ACC112 (cell line): ENCODE data around the gene TAS2R16.

Experiments
- H2AFZ ChIP-seq: fragments of 200-600 bp; sonication (generic); one replicate; pipeline ENCODE4 v1.6.0; 2017; ENCODE audit warnings: antibody characterized with exemption, low read length; ENCODE audit not compliant: unreplicated experiment
- H3K27ac ChIP-seq: fragments of 200-600 bp; sonication (generic); 2 replicates; pipeline ENCODE4 v1.5.1; 2014; ENCODE audit warnings: low read depth, mild to moderate bottlenecking, antibody characterized with exemption, low read length, moderate library complexity
- H3K27me3 ChIP-seq: fragments of 200-600 bp; sonication (generic); 2 replicates; pipeline ENCODE4 v1.6.1; 2014; ENCODE audit warnings: mild to moderate bottlenecking, antibody characterized with exemption, low read length, moderate library complexity, mixed read lengths; ENCODE audit not compliant: insufficient read depth
- H3K36me3 ChIP-seq: fragments of 200-600 bp; sonication (generic); 2 replicates; pipeline ENCODE4 v1.6.1; 2016; ENCODE audit warnings: mild to moderate bottlenecking, antibody characterized with exemption, low read length, moderate library complexity, mixed read lengths; ENCODE audit not compliant: insufficient read depth
- H3K4me1 ChIP-seq: fragments of 200-600 bp; sonication (generic); one replicate; pipeline ENCODE4 v1.6.1; 2016; ENCODE audit warnings: low read length, mixed read lengths; ENCODE audit not compliant: insufficient read depth, unreplicated experiment, control insufficient read depth
- H3K4me3 ChIP-seq: fragments of 200-600 bp; sonication (generic); 2 replicates; pipeline ENCODE4 v1.5.1; 2014; ENCODE audit warnings: mild to moderate bottlenecking, low read depth, low read length
- H3K79me2 ChIP-seq: fragments of 200-600 bp; sonication (generic); one replicate; pipeline ENCODE4 v1.6.0; 2016; ENCODE audit warnings: low read length; ENCODE audit not compliant: control insufficient read depth, unreplicated experiment, insufficient read depth

Gene TAS2R16

GRCh38 chr7:122995600-122995999, at the start of gene TAS2R16:
Gene TAS2R16 (minus strand): TSS chr7:122995700. CDS start chr7:122995634, 66 bp downstream.
- peak within 1 kb of the TSS; percentile 30; the same call in 1 of the 2 replicates for H3K4me3 ChIP-seq
- peaks cover 4% of the 10 kb centered on the region for H3K4me1 ChIP-seq
- no peaks in the 10 kb centered on the region for H3K27me3 ChIP-seq
- no peak within 1 kb of the TSS for H3K27ac ChIP-seq
- H2AFZ ChIP-seq, result peak within 1 kb of the TSS; percentile 2
- no peaks in the 10 kb centered on the region for H3K36me3 ChIP-seq
- no peaks in the 10 kb centered on the region for H3K79me2 ChIP-seq

GRCh38 chr7:123043642-123044041, 48.1 kb upstream of the TAS2R16 start:
- Histone ChIP-seq H3K4me3 (no peak overlapping the region), H3K36me3 (no peaks in the 10 kb centered on the region), H2AFZ (no peak overlapping the region)

GRCh38 chr7:123041101-123041500, 45.6 kb upstream of the TAS2R16 start:
- no peaks in the 10 kb centered on the region for H3K27me3 ChIP-seq
- peak overlapping the region; percentile 48; the same call in 1 of the 2 replicates for H3K4me3 ChIP-seq
- no peaks in the 10 kb centered on the region for H3K36me3 ChIP-seq
- peaks cover 8% of the 10 kb centered on the region for H3K4me1 ChIP-seq
- peak overlapping the region; percentile 58 for H3K27ac ChIP-seq
- H3K79me2 ChIP-seq, result no peaks in the 10 kb centered on the region
- peak overlapping the region; percentile 51 for H2AFZ ChIP-seq

More at GRCh38 chr7:123043642-123044041, 48.1 kb upstream of the TAS2R16 start:
- H3K27ac ChIP-seq, result no peak overlapping the region
- H3K4me1 ChIP-seq, result peaks cover 8% of the 10 kb centered on the region
- H3K27me3 ChIP-seq, result no peaks in the 10 kb centered on the region
- H3K79me2 ChIP-seq, result no peaks in the 10 kb centered on the region

GRCh38 chr7:123039269-123039668, 43.8 kb upstream of the TAS2R16 start:
- Histone ChIP-seq H3K4me3 (no peak overlapping the region), H3K27ac (no peak overlapping the region), H3K36me3 (no peaks in the 10 kb centered on the region), H3K79me2 (no peaks in the 10 kb centered on the region), H3K27me3 (no peaks in the 10 kb centered on the region), H3K4me1 (peaks cover 8% of the 10 kb centered on the region), H2AFZ (peak overlapping the region; percentile 17)

- H3K27me3 ChIP-seq, result no peaks in the 10 kb centered on the region
- H3K79me2 ChIP-seq, result no peaks in the 10 kb centered on the region
- H3K27ac ChIP-seq, result no peak overlapping the region
- no peak overlapping the region for H2AFZ ChIP-seq
- H3K4me3 ChIP-seq, result no peak overlapping the region
- H3K36me3 ChIP-seq, result no peaks in the 10 kb centered on the region
- H3K4me1 ChIP-seq, result no peaks in the 10 kb centered on the region
Measured at GRCh38 chr7:123034106-123034505, 38.6 kb upstream of the TAS2R16 start.

GRCh38 chr7:123030631-123031030, 35.1 kb upstream of the TAS2R16 start:
- Histone ChIP-seq H3K36me3 (no peaks in the 10 kb centered on the region), H3K27me3 (no peaks in the 10 kb centered on the region), H3K4me3 (no peak overlapping the region), H2AFZ (no peak overlapping the region), H3K27ac (no peak overlapping the region), H3K4me1 (peaks cover 6% of the 10 kb centered on the region), H3K79me2 (no peaks in the 10 kb centered on the region)

- Histone ChIP-seq H3K79me2 (no peaks in the 10 kb centered on the region), H3K4me1 (peaks cover 20% of the 10 kb centered on the region), H3K27ac (no peak overlapping the region), H3K36me3 (no peaks in the 10 kb centered on the region), H3K27me3 (no peaks in the 10 kb centered on the region), H3K4me3 (no peak overlapping the region), H2AFZ (no peak overlapping the region)
Measured at GRCh38 chr7:123028339-123028738, 32.8 kb upstream of the TAS2R16 start.

- H3K4me1 ChIP-seq, result peaks cover 20% of the 10 kb centered on the region
- H3K4me3 ChIP-seq, result no peak overlapping the region
- H3K36me3 ChIP-seq, result no peaks in the 10 kb centered on the region
- no peaks in the 10 kb centered on the region for H3K27me3 ChIP-seq
- peak overlapping the region; percentile 89 for H3K27ac ChIP-seq
- H3K79me2 ChIP-seq, result no peaks in the 10 kb centered on the region
- H2AFZ ChIP-seq, result peak overlapping the region; percentile 69
Measured at GRCh38 chr7:123026251-123026650, 30.8 kb upstream of the TAS2R16 start.

GRCh38 chr7:123024989-123025758, 29.7 kb upstream of the TAS2R16 start:
- H2AFZ ChIP-seq, result peak overlapping the region; percentile 69
- peak overlapping the region; percentile 89 for H3K27ac ChIP-seq
- H3K4me3 ChIP-seq, result peak overlapping the region; percentile 36; the same call in 1 of the 2 replicates
- no peaks in the 10 kb centered on the region for H3K27me3 ChIP-seq
- H3K4me1 ChIP-seq, result peaks cover 20% of the 10 kb centered on the region
- H3K79me2 ChIP-seq, result no peaks in the 10 kb centered on the region
- no peaks in the 10 kb centered on the region for H3K36me3 ChIP-seq

- H3K27ac ChIP-seq, result peak overlapping the region; percentile 24; the same call in 1 of the 2 replicates
- no peak overlapping the region for H2AFZ ChIP-seq
- H3K27me3 ChIP-seq, result no peaks in the 10 kb centered on the region
- H3K4me3 ChIP-seq, result no peak overlapping the region
- peaks cover 20% of the 10 kb centered on the region for H3K4me1 ChIP-seq
- H3K79me2 ChIP-seq, result no peaks in the 10 kb centered on the region
- H3K36me3 ChIP-seq, result no peaks in the 10 kb centered on the region
Measured at GRCh38 chr7:123023126-123023525, 27.6 kb upstream of the TAS2R16 start.

GRCh38 chr7:123022576-123022975, 27.1 kb upstream of the TAS2R16 start:
- Histone ChIP-seq H3K4me3 (no peak overlapping the region), H3K4me1 (peaks cover 20% of the 10 kb centered on the region), H3K36me3 (no peaks in the 10 kb centered on the region), H3K27ac (peak overlapping the region; percentile 24; the same call in 1 of the 2 replicates), H3K27me3 (no peaks in the 10 kb centered on the region), H3K79me2 (no peaks in the 10 kb centered on the region), H2AFZ (no peak overlapping the region)
